GM21737 (cell line): ENCODE results near the gene CTSZ.
"Not testable (repeated sequence)": the region's sequence is repeated elsewhere in the genome, so short reads cannot be mapped to it uniquely, and the experiment has no call there.

Source experiments
- ATAC-seq: cut with Tn5 transposase; IDR thresholded peaks from one replicate; pipeline ENCODE4 v1.9.1; 2021; ENCODE audit warnings: mild to moderate bottlenecking, moderate library complexity; ENCODE audit not compliant: unreplicated experiment

The CTSZ gene

GRCh38 chr20:59014680-59015389 lies 7.8 kb upstream of the CTSZ start:
- no peak for ATAC-seq

GRCh38 chr20:59013959-59014608 lies 7.0 kb upstream of the CTSZ start:
- no peak for ATAC-seq

- ATAC-seq, result no peak
Observed at GRCh38 chr20:59013031-59013951, 6.2 kb upstream of the CTSZ start.

- not testable (repeated sequence) for ATAC-seq
Observed at GRCh38 chr20:59011874-59012157, 4.8 kb upstream of the CTSZ start.

DNA sequence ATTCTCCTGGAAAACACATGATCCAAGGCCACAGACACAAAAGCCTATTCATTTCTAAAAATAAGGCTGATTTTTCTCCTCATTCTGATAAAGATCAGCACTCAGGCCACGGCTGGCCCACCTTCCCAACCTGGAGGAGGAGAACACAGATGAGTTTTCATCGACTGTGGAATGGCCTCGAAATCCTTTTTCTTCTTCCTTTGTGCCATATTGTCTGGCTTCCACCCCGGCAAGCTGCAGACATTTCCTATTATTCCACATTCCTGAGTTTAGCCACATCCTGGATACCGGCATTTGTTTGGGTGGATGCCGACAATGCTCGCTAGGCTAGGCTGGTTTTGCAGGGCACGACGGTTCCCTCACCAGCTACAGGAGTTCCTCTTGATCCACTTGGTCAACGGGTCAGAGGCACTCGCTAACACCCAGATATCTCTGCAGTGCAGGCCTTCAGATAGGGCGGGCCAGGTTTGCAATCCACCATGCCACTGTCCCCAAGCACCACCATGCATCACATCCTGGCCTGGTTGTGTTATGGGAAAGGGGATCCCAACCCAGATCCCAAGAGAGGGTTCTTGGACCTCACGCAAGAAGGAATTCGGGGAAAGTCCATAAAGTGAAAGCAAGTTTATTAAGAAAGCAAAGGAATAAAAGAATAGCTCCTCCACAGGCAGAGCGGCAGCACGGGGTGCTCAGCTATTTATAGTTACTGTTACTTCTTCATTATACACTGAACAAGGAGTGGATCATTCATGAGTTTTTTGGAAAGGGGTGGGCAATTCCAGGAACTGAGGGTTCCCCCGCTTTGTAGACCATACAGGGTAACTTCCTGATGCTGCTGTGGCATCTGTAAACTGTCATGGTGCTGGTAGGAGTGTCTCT lies 4.2 kb upstream of the CTSZ start:
- ATAC-seq, result no peak

DNA sequence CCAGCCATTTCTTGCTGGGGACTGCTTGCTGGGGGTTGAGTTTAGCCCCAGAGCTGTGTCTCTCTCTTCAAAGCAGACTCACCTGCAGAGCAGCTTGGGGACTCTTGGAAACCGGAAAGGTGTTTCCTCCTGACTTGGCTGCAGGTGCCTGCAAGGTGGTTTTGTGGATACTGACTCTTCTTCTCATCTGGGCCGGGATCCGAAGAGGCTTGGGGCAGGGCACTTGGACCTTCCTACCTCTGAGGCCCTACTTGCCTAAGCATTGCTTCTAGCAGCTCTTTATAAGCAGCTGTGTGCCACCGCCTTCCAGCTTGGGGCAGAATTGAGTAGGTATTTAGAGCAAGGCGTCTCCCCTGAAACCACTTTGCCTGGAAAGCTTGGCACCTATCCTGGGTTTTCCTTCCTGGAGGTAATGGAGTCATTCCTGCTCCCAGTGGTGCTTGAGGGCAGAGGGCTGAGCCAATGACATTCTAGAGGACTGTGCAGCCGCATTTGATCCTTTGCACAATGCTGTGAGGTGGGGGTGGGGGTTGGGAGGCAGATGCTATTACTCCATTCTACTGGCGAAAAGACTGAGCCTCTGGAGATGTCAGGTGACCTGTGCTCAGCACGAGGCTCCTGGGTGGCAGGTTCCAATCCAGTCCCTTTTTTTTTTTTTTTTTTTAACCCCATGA lies 3.4 kb upstream of the CTSZ start:
- no peak for ATAC-seq

- no peak for ATAC-seq
Observed at GRCh38 chr20:59008715-59009336, 1.8 kb upstream of the CTSZ start.

GRCh38 chr20:59007665-59008511 lies 834 bp upstream of the CTSZ start:
- ATAC-seq, result peak; percentile 30

DNA sequence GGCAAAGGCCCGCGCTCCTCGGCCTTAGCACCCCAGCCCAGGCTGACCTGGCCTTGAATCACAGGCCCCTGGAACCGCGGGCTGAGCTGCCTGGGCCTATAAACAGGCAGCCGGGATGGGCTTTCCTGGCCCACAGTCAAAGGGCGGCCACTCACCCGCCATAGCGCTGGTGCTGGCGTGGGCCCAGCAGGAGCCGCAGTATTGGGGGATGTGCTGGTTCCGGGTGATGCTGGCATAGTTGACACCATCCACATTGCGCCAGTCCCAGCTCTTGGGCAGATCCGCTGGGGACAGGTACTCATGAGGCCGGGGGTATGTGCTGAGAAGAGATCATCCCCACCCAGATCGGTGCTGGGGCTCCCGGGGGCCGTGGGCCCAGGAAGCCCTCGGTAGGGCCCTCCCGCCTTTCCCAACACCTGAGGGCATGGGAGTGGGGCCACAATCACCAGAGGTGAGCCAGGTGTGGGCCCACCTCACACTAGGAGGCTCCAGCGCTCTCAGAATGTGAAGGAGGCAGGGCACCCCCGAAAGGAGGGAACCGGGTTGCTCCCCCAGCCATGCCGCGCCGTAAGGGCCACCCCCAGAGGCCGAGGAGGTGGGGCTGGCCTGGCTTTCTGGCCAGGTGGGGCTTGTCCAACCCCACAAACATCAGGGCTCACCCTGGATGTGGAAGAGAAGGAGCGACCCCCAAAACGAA lies 739 bp downstream of the CTSZ start:
- no peak for ATAC-seq

DNA sequence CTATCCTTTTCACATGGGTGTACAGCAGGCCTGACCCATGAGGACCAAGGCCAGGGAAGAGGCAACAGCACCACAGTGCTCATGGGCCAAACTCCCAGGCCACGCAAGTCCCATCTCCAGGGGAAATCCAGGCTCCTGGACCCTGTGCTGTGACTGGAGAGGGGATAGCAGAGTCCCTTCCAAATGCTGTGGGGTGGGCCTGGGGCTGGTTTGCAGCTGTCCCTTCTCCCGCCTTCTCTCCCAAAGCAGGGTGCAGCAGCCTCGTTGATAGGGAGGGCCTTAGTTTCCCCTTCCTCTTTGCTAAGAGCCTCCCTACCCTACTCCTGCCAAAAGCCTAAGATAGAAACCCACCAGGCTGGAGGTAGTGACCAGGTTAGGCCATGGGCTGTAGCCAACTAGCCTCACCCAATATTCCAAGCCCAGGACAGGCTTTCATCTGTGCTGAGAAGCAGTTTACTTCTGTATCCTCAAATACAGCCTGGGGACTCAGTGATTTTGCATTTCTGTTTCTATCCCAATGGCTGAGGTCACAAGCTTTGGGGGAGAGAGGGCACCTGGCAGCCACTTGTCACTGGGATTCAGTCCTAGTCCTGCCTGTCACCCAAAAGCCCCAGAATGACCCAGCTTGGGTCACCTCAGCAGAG lies 1.4 kb downstream of the CTSZ start:
- peak; percentile 2 for ATAC-seq

- ATAC-seq, result peak; percentile 48
Observed at GRCh38 chr20:59004763-59005522, 2.1 kb downstream of the CTSZ start.

- no peak for ATAC-seq
Observed at GRCh38 chr20:59004493-59004762, 2.6 kb downstream of the CTSZ start.

- no peak for ATAC-seq
Observed at GRCh38 chr20:59003836-59004492, 3.1 kb downstream of the CTSZ start.

DNA sequence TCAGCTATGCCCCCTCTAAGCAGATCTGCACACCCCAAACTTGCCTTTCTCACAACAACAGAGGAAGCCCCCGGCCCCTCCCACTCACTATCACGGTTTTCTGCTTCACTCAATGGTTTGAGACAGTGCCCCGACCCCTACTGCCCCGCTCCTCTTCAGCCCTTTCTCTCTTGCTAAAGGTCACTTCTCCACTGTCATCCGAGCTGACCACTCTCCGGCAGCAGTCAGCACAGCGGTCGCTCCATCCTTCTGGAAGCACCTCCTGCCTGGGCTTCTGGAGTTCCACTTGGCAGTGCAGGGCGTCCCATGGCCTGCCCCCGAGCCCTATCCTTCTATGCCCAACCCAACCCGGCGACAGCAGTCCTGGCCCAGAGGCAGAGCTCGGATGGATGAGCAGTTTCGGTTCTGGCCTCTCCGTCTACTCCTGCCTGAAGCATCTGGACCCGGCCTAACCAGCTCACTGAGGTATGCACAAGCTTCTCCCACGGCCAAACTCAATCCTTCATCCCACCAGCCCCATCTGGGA lies 4.1 kb downstream of the CTSZ start:
- no peak for ATAC-seq

DNA sequence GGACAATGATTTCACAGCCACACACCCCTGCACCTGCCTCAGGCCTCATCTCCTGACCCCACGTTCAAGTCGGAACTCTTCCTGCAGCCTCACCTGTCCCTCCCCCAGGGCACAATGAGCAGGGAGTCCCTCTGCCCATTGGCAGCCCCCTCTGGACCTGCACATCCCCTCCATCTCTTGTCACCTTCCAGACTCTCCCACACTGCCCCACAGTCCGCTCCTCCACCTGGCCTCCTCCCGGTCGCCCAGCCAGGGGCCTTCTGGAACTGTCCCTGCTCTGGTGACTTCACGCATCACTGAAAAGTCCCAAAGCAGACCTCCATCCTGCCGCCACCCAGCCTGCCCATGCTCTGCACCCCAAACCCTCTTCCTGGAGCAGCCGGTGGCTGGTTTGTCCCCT lies 4.7 kb downstream of the CTSZ start:
- no peak for ATAC-seq

GRCh38 chr20:59001449-59002171 lies 5.4 kb downstream of the CTSZ start:
- no peak for ATAC-seq
